Measurements from ENCODE around the gene RPL22.

DNA sequence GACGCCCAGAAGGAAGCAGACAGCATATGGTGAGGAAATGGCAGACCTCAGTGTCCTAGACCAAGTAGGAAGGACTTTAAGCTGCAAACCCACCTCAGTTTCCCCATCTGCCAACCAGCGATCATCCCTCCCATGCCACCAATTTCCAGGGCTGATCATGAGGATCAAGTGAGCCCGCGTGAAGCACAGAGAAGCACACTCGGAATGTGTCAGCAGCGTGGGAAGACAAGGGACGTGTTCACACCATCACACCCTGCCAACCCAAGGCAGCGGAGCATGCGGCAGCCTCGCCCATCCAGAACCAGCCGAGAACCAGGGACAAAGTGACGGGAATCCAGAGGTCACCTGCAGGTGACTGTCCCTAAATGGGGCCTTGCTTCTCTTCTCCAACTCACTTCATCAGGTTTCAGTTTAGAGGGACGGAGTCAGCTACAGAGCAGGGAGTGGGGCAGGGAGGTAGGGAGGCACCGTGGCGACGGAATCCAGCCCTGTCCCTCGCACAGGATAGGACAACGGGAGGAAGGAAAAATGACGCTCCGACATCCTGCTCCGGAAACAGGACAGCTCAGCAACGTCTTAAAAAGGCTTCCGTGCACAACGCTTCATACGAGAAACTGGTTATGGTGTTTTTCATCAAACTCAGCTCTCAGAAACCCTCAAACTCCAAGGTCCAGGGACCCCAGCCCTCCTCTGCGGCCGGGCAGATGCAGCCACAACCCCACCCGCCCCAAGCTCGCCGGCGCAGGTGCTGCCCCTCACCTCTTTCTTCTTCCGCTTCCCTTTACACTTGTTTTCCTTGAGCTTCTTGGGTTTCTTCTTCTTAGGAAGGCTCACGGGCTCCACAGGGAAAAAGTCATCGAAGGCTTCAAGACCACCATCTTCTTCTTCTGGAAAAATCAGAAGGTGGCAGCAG lies 31.7 kb downstream of the RPL22 start:
- TF ChIP-seq, protein P1, sequence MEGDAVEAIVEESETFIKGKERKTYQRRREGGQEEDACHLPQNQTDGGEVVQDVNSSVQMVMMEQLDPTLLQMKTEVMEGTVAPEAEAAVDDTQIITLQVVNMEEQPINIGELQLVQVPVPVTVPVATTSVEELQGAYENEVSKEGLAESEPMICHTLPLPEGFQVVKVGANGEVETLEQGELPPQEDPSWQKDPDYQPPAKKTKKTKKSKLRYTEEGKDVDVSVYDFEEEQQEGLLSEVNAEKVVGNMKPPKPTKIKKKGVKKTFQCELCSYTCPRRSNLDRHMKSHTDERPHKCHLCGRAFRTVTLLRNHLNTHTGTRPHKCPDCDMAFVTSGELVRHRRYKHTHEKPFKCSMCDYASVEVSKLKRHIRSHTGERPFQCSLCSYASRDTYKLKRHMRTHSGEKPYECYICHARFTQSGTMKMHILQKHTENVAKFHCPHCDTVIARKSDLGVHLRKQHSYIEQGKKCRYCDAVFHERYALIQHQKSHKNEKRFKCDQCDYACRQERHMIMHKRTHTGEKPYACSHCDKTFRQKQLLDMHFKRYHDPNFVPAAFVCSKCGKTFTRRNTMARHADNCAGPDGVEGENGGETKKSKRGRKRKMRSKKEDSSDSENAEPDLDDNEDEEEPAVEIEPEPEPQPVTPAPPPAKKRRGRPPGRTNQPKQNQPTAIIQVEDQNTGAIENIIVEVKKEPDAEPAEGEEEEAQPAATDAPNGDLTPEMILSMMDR (optimal IDR thresholded peaks at IDR 0.05 in 1 of 3, IDR thresholded peaks at IDR 0.05 in 1 of 3, conservative IDR thresholded peaks at IDR 0.05 in 1 of 3; ENCODE audit: extremely low read depth in 1 of 3, insufficient read depth in 2 of 3, low read length in 3 of 3), result no peak
- no peak for TF ChIP-seq EZH2 (IDR thresholded peaks at IDR 0.05; ENCODE audit: low read length)

Data from keratinocyte (primary cell).